ENCODE results near the gene LAMB1. TPM values are rescaled to one million over a fixed set of nuclear protein-coding genes. Genes with fewer than 3 reads are reported as not detected.

LAMB1 gene
- total RNA-seq, 2 donors from 2014 or later = 109 to 123 TPM

- DNase-seq (no peak), ATAC-seq (no peak)
- intact Hi-C loops (cut with DNase I) = loop anchor here (5.0 to 10.0 kb wide), 2 partner anchors 149 to 407 kb away; no protein-coding TSS in a partner anchor
Measured at GRCh38 chr7:107874111-107874510, 128.8 kb downstream of the LAMB1 start.

Other genes starting within 250 kb of the LAMB1 start
- not detected for gene SLC26A3, start 199.9 kb downstream of the LAMB1 start, total RNA-seq
- gene DLD, start 112.0 kb downstream of the LAMB1 start, total RNA-seq = 100 to 1,000 TPM; 159 to 179 TPM
- under 1 TPM; 0.16 to 0.47 TPM for gene LAMB4, start 127.2 kb upstream of the LAMB1 start, total RNA-seq

Data from left cardiac atrium (tissue), 4 donors.